Mesendoderm (in vitro differentiated cells): ENCODE data around the gene PC.

Source experiments
- DNase-seq: peaks from one replicate; pipeline ENCODE4 v3.0.0; 2013
- H2AK5ac ChIP-seq: 2 replicates; pipeline ENCODE4 v1.6.1; 2013; ENCODE audit warnings: low read length, inconsistent platforms
- H2BK120ac ChIP-seq: 2 replicates; pipeline ENCODE4 v1.6.1; 2013; ENCODE audit warnings: low read depth, mild to moderate bottlenecking, low read length, moderate library complexity, mixed read lengths
- H2BK15ac ChIP-seq: replicated peaks from 2 replicates; pipeline ENCODE4 v1.6.1; 2013; ENCODE audit warnings: low read depth, mild to moderate bottlenecking, moderate library complexity
- H2BK5ac ChIP-seq: 2 replicates; pipeline ENCODE4 v1.6.1; 2013; ENCODE audit warnings: low read length, inconsistent platforms
- H3K18ac ChIP-seq: 2 replicates; pipeline ENCODE4 v1.6.1; 2013; ENCODE audit warnings: mild to moderate bottlenecking, low read length, mixed read lengths
- H3K23ac ChIP-seq: one replicate; pipeline ENCODE4 v1.6.1; 2013; ENCODE audit warnings: low read length
- H3K27ac ChIP-seq: 2 replicates; pipeline ENCODE4 v1.5.1; 2013; ENCODE audit warnings: low read depth, mild to moderate bottlenecking, inconsistent platforms, low read length, moderate library complexity
- H3K27me3 ChIP-seq: 2 replicates; pipeline ENCODE4 v1.6.1; 2013; ENCODE audit warnings: low read length, control low read depth, mild to moderate bottlenecking, inconsistent platforms; ENCODE audit not compliant: insufficient read depth, poor library complexity
- H3K36me3 ChIP-seq: 2 replicates; pipeline ENCODE4 v1.6.1; 2013; ENCODE audit warnings: low read length, inconsistent platforms; ENCODE audit not compliant: control insufficient read depth, insufficient read depth
- H3K4ac ChIP-seq: one replicate; pipeline ENCODE4 v1.6.1; 2013; ENCODE audit warnings: low read depth, mild to moderate bottlenecking, low read length, moderate library complexity
- H3K4me1 ChIP-seq: 2 replicates; pipeline ENCODE4 v1.6.1; 2013; ENCODE audit warnings: low read depth, low read length, inconsistent platforms; ENCODE audit not compliant: control insufficient read depth
- H3K4me2 ChIP-seq: 2 replicates; pipeline ENCODE4 v1.6.1; 2013; ENCODE audit warnings: low read length
- H3K4me3 ChIP-seq: 2 replicates; pipeline ENCODE4 v1.5.1; 2013; ENCODE audit warnings: mild to moderate bottlenecking, low read length
- H3K56ac ChIP-seq: one replicate; pipeline ENCODE4 v1.6.1; 2013; ENCODE audit warnings: low read length
- H3K79me1 ChIP-seq: 2 replicates; pipeline ENCODE4 v1.6.1; 2013; ENCODE audit warnings: low read length, inconsistent platforms
- H3K79me2 ChIP-seq: 2 replicates; pipeline ENCODE4 v1.6.1; 2013; ENCODE audit warnings: mild to moderate bottlenecking, low read length; ENCODE audit not compliant: control insufficient read depth, insufficient read depth
- H3K9ac ChIP-seq: 2 replicates; pipeline ENCODE4 v1.6.1; 2013; ENCODE audit warnings: low read length, inconsistent platforms
- H4K5ac ChIP-seq: one replicate; pipeline ENCODE4 v1.6.1; 2013; ENCODE audit warnings: low read length
- H4K8ac ChIP-seq: one replicate; pipeline ENCODE4 v1.6.1; 2013; ENCODE audit warnings: low read depth, mild to moderate bottlenecking, control low read depth, low read length, moderate library complexity
- WGBS: extraction: QIAGEN DNeasy Blood & Tissue Kit; methylation state at CpG from one replicate; pipeline ENCODE4 v1.1.7; 2013; ENCODE audit warnings: low lambda C conversion rate, missing lambda C conversion rate; ENCODE audit not compliant: insufficient coverage; ENCODE audit errors: extremely low coverage; 5-methylcytosine and 5-hydroxymethylcytosine counted together

The PC gene

DNA sequence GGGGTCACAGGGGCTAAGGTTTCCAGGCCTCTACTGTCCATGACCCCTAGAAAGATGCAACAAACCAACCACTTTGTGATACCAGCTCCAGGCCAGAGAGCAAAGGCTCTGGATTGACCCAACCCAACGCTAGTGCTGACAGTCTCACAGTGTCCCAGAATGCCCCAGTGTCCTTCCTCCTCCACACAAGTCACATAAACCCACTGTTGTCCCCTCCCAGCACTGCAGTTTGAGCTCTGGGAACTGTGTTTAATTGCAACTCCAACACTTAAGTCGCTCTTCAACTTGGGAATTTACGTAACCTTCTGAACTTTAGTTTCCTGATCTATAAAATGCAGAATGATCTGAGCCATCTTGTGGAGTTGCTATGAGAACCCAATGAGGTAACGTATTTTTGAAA lies 47.5 kb downstream of the PC start:
- no peak overlapping the region for H3K4me3 ChIP-seq
- no CpG with 5 or more reads among the region's 4 CpGs for WGBS
- H3K79me2 ChIP-seq, result no peaks in the 10 kb centered on the region
- no peaks in the 10 kb centered on the region for H3K27me3 ChIP-seq
- H3K4me1 ChIP-seq, result peaks cover 1% of the 10 kb centered on the region
- H3K36me3 ChIP-seq, result no peaks in the 10 kb centered on the region
- H3K23ac ChIP-seq, result no peak overlapping the region
- H3K56ac ChIP-seq, result no peak overlapping the region
- H3K4me2 ChIP-seq, result no peak overlapping the region
- no peak overlapping the region for H3K27ac ChIP-seq
- H2BK120ac ChIP-seq, result no peak overlapping the region
- no peak overlapping the region for H3K9ac ChIP-seq
- H2AK5ac ChIP-seq, result no peak overlapping the region
- no peak overlapping the region for H4K8ac ChIP-seq
- no peak overlapping the region for H2BK15ac ChIP-seq
- no peak overlapping the region for H2BK5ac ChIP-seq
- H3K79me1 ChIP-seq, result no peaks in the 10 kb centered on the region
- no peak overlapping the region for H3K4ac ChIP-seq
- no peak for DNase-seq
- no peak overlapping the region for H4K5ac ChIP-seq
- no peak overlapping the region for H3K18ac ChIP-seq

DNA sequence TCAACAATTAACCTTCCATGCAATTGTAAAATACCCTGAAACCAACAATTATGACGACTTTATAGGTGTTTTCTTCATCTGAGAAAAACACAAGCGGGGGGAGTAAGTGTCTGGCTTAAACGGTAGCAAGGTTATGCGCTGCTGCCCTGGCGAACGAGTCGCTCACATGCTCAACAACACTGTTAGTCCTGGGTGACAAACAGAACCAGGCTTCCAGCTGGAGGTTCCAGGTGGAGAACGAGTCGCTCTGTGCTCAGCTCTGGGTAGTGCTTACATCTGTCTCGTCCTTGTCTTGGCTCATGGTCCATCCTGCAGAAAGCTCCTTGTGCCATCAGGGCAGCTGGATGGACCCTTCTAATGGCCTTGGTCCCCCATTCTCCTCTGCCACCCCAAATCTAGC lies 48.2 kb downstream of the PC start:
- H3K36me3 ChIP-seq, result no peaks in the 10 kb centered on the region
- no CpG with 5 or more reads among the region's 10 CpGs for WGBS
- H2AK5ac ChIP-seq, result no peak overlapping the region
- no peak overlapping the region for H2BK120ac ChIP-seq
- H3K56ac ChIP-seq, result no peak overlapping the region
- no peak overlapping the region for H3K4me3 ChIP-seq
- no peaks in the 10 kb centered on the region for H3K27me3 ChIP-seq
- peaks cover 1% of the 10 kb centered on the region for H3K4me1 ChIP-seq
- H2BK15ac ChIP-seq, result no peak overlapping the region
- no peak overlapping the region for H4K8ac ChIP-seq
- DNase-seq, result no peak
- H3K4ac ChIP-seq, result no peak overlapping the region
- H3K9ac ChIP-seq, result no peak overlapping the region
- H3K27ac ChIP-seq, result no peak overlapping the region
- no peak overlapping the region for H3K23ac ChIP-seq
- no peak overlapping the region for H2BK5ac ChIP-seq
- H3K18ac ChIP-seq, result no peak overlapping the region
- no peaks in the 10 kb centered on the region for H3K79me2 ChIP-seq
- no peak overlapping the region for H4K5ac ChIP-seq
- H3K79me1 ChIP-seq, result no peaks in the 10 kb centered on the region
- no peak overlapping the region for H3K4me2 ChIP-seq

DNA sequence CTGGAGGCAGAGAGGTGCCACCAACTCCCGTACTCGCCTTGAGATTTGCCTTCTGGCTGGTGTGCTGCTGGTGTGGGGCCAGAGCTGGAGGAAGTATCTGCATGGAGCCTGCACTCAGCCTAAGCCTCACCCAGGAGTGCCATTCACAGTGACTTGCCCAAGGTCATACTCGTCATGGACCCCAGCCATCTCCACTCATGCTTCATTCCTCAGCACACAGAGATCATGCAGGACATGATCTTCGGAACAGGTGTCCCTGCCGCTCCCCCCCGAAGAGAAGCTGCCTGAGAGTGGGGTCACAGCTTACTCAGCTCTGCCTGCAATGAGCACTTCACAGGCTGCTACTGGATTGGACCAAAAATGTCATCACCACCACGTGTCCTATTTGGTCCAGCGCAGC lies 49.0 kb downstream of the PC start:
- no peak overlapping the region for H4K5ac ChIP-seq
- H2BK5ac ChIP-seq, result no peak overlapping the region
- no peaks in the 10 kb centered on the region for H3K27me3 ChIP-seq
- H3K79me2 ChIP-seq, result no peaks in the 10 kb centered on the region
- no peak overlapping the region for H3K4me3 ChIP-seq
- no peak overlapping the region for H4K8ac ChIP-seq
- H3K4me2 ChIP-seq, result no peak overlapping the region
- no peak overlapping the region for H3K27ac ChIP-seq
- no peak overlapping the region for H2BK120ac ChIP-seq
- H3K23ac ChIP-seq, result no peak overlapping the region
- no peak overlapping the region for H3K56ac ChIP-seq
- H3K79me1 ChIP-seq, result no peaks in the 10 kb centered on the region
- no peak overlapping the region for H2AK5ac ChIP-seq
- DNase-seq, result no peak
- peaks cover 1% of the 10 kb centered on the region for H3K4me1 ChIP-seq
- no peak overlapping the region for H3K4ac ChIP-seq
- no CpG with 5 or more reads among the region's 8 CpGs for WGBS
- no peak overlapping the region for H3K18ac ChIP-seq
- no peaks in the 10 kb centered on the region for H3K36me3 ChIP-seq
- H3K9ac ChIP-seq, result no peak overlapping the region
- no peak overlapping the region for H2BK15ac ChIP-seq

DNA sequence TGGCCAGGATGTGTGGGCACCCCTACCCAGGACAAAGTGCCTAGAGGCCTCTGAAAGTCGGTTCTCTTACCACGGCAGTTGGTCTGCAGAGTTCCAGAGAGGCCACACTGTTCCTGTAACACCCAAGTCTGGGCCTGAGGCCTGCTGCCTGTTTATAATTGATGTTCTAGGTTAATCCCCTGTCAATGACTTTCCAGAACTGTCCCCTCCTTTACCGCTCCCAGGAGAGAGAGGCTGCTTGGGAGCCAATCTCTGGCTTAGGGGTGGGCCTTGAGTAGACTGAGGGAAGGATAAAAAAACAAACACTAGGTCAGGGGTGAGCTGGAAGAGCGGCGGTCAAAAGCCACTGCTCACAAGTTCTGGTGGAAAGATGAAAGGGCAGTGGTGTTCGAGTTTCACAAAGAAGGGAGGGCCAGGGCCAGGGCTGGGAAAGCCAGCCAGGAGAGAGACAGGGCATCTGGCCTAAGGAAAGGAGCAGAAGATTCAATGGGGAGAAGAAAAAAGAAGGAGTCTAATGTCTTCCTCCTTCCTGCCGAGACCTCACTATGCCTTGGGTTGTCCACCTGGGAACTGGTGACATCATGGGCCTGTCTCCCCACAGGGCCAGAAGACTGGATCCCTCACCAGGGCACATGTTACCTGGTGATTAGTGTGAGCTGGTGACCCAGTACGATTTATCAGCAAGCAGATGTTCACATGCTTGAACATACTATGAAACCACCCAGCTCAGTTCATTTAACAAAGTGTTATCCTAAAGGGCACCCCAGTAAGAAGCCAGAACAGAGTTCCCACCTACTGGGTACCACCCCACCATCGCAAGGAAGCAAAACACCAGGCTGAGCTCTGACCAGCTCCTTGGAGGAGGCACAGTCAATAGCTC lies 50.2 kb downstream of the PC start:
- no peak overlapping the region for H3K4ac ChIP-seq
- no peak overlapping the region for H2BK5ac ChIP-seq
- H2AK5ac ChIP-seq, result no peak overlapping the region
- no peak overlapping the region for H3K23ac ChIP-seq
- no peak overlapping the region for H2BK120ac ChIP-seq
- H3K79me2 ChIP-seq, result no peaks in the 10 kb centered on the region
- H2BK15ac ChIP-seq, result no peak overlapping the region
- no peaks in the 10 kb centered on the region for H3K27me3 ChIP-seq
- H3K4me3 ChIP-seq, result no peak overlapping the region
- H3K56ac ChIP-seq, result no peak overlapping the region
- H3K79me1 ChIP-seq, result no peaks in the 10 kb centered on the region
- DNase-seq, result no peak
- peaks cover 1% of the 10 kb centered on the region for H3K4me1 ChIP-seq
- H4K5ac ChIP-seq, result no peak overlapping the region
- no CpG with 5 or more reads among the region's 9 CpGs for WGBS
- no peak overlapping the region for H3K9ac ChIP-seq
- no peak overlapping the region for H3K4me2 ChIP-seq
- no peaks in the 10 kb centered on the region for H3K36me3 ChIP-seq
- H3K18ac ChIP-seq, result no peak overlapping the region
- H3K27ac ChIP-seq, result no peak overlapping the region
- no peak overlapping the region for H4K8ac ChIP-seq

DNA sequence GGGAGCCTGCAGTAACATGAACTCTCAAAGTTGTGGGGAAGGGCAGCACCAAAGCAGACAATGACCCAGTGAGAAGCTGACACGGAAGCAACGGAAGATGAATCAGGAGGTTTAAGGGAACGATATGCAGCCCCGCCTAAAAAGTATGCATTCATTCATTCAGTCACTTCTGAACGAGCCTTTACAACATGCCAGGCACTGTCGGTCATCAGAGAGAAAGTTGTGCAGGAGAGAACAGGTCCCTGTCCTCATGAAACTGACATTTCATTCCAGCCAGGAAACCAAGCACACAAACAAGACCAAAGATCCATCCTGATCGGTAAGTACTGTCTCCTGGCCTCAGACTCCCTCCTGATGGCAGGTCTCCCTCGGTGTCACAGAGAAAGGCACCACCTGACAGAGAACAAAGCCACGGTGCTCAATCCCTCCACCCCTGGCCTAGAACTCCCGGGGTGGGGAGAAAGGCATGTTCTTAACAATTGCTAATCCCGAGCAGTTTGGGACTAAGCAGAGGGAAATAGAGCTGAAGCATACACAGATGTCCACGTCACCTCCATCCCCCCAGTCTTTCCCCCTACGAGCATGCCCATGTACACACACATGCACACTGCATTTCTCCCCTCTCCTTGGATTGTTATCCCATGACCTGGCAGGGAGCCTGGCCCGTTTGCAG lies 52.0 kb downstream of the PC start:
- no peak overlapping the region for H3K9ac ChIP-seq
- no peak for DNase-seq
- H2BK15ac ChIP-seq, result no peak overlapping the region
- H4K8ac ChIP-seq, result no peak overlapping the region
- no peaks in the 10 kb centered on the region for H3K27me3 ChIP-seq
- H3K18ac ChIP-seq, result no peak overlapping the region
- no peaks in the 10 kb centered on the region for H3K79me2 ChIP-seq
- H3K79me1 ChIP-seq, result no peaks in the 10 kb centered on the region
- H2BK120ac ChIP-seq, result no peak overlapping the region
- no peak overlapping the region for H2BK5ac ChIP-seq
- no peak overlapping the region for H4K5ac ChIP-seq
- H3K23ac ChIP-seq, result no peak overlapping the region
- H3K4ac ChIP-seq, result no peak overlapping the region
- no peaks in the 10 kb centered on the region for H3K36me3 ChIP-seq
- no peak overlapping the region for H3K27ac ChIP-seq
- WGBS, result no CpG with 5 or more reads among the region's 14 CpGs
- H3K4me1 ChIP-seq, result peaks cover 2% of the 10 kb centered on the region
- H3K56ac ChIP-seq, result no peak overlapping the region
- H3K4me3 ChIP-seq, result no peak overlapping the region
- no peak overlapping the region for H3K4me2 ChIP-seq
- H2AK5ac ChIP-seq, result no peak overlapping the region
